Body of pancreas (tissue), 4 donors: Measurements from ENCODE around the gene NPBWR2.

Source experiments
- POLR2A ChIP-seq, 3 donors: fragments of 450-650 bp; IDR thresholded peaks; one replicate each; pipeline ENCODE4 v1.6.1; 2016; ENCODE audit warnings: antibody characterized with exemption in 3 of 3, mild to moderate bottlenecking in 2 of 3
- TF ChIP-seq, protein P1 (sequence below), 7 experiments: fragments of 450-650 bp in 4 of 7; fragments of 200-600 bp in 3 of 7; sonication (generic) in 3 of 7; IDR thresholded peaks; one replicate each; pipeline ENCODE4 v1.5.1; 2016 to 2019; ENCODE audit warnings: antibody characterized with exemption in 7 of 7

DNA sequence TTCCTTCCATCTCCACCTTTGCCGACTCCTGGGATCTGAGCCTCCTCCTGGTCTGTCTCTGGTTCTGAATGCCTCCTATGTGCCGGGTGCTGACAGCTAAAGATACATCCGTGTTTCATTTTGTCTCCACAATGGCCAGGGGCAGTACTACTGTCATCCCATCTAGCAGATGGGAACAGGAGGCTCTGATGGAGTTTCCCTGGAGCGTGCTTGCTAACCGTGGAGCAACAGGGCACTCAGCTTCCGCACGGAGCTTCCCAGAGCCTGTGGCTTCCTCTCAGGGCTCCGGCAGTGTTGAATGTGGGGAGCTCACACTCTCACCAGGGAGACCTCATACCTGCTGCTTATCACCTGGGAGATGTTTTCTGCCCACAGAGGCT is 11.9 kb upstream of the NPBWR2 start:
- TF ChIP-seq, protein P1, sequence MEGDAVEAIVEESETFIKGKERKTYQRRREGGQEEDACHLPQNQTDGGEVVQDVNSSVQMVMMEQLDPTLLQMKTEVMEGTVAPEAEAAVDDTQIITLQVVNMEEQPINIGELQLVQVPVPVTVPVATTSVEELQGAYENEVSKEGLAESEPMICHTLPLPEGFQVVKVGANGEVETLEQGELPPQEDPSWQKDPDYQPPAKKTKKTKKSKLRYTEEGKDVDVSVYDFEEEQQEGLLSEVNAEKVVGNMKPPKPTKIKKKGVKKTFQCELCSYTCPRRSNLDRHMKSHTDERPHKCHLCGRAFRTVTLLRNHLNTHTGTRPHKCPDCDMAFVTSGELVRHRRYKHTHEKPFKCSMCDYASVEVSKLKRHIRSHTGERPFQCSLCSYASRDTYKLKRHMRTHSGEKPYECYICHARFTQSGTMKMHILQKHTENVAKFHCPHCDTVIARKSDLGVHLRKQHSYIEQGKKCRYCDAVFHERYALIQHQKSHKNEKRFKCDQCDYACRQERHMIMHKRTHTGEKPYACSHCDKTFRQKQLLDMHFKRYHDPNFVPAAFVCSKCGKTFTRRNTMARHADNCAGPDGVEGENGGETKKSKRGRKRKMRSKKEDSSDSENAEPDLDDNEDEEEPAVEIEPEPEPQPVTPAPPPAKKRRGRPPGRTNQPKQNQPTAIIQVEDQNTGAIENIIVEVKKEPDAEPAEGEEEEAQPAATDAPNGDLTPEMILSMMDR (IDR thresholded peaks at IDR 0.05): no peak
- no peak for TF ChIP-seq POLR2A (IDR thresholded peaks at IDR 0.05)
